Ascending aorta (tissue), 2 donors: ENCODE results near the gene IDUA. TPM values are rescaled to one million over a fixed set of nuclear protein-coding genes. Genes with fewer than 3 reads are reported as not detected.
"Not testable (repeated sequence)": the region's sequence is repeated elsewhere in the genome, so short reads cannot be mapped to it uniquely, and the experiment has no call there.

Source experiments
- DNase-seq, 2 donors: peaks; one replicate each; pipeline ENCODE4 v3.0.0-alpha.2; 2019; ENCODE audit warnings: low spot score in 2 of 2
- H3K27ac ChIP-seq, 2 donors: fragments of 200-600 bp; sonication (generic); one replicate each; pipeline ENCODE4 v1.5.1; 2016 to 2017; ENCODE audit warnings: mild to moderate bottlenecking in 1 of 2
- H3K27me3 ChIP-seq: fragments of 200-600 bp; sonication (generic); one replicate; pipeline ENCODE4 v1.5.1; 2017
- H3K36me3 ChIP-seq, 2 donors: fragments of 200-600 bp; sonication (generic); one replicate each; pipeline ENCODE4 v1.5.1; 2016
- H3K4me1 ChIP-seq, 2 donors: fragments of 200-600 bp; sonication (generic); one replicate each; pipeline ENCODE4 v1.5.1; 2016 to 2017; ENCODE audit warnings: mild to moderate bottlenecking in 1 of 2
- H3K4me3 ChIP-seq, 2 donors: fragments of 200-600 bp; sonication (generic); one replicate each; pipeline ENCODE4 v1.5.1; 2016 to 2017; ENCODE audit warnings: mild to moderate bottlenecking in 1 of 2
- H3K9me3 ChIP-seq, 2 donors: fragments of 200-600 bp; sonication (generic); one replicate each; pipeline ENCODE4 v1.5.1; 2016
- intact Hi-C: fragments of 100-400 bp; cut with DNase I; formaldehyde crosslinking; loops from one replicate; pipeline ENCODE4 v1.15.1; 2023
- total RNA-seq: library from RNA; depleted of rRNA; stranded (reverse); fragments of >200 nt; gene quantifications from one replicate; pipeline ENCODE4 v1.1.0, GENCODE V29; 2016
- TF ChIP-seq, protein P1 (sequence below), 3 experiments: fragments of 200-600 bp in 2 of 3; fragments of 450-650 bp in 1 of 3; sonication (generic) in 2 of 3; IDR thresholded peaks; one replicate each; pipeline ENCODE4 v1.5.1; 2016 to 2019; ENCODE audit warnings: antibody characterized with exemption in 3 of 3, mild to moderate bottlenecking in 1 of 3, moderate library complexity in 1 of 3

The IDUA gene
- total RNA-seq, 1 donor from 2014 or later: 118 TPM

DNA sequence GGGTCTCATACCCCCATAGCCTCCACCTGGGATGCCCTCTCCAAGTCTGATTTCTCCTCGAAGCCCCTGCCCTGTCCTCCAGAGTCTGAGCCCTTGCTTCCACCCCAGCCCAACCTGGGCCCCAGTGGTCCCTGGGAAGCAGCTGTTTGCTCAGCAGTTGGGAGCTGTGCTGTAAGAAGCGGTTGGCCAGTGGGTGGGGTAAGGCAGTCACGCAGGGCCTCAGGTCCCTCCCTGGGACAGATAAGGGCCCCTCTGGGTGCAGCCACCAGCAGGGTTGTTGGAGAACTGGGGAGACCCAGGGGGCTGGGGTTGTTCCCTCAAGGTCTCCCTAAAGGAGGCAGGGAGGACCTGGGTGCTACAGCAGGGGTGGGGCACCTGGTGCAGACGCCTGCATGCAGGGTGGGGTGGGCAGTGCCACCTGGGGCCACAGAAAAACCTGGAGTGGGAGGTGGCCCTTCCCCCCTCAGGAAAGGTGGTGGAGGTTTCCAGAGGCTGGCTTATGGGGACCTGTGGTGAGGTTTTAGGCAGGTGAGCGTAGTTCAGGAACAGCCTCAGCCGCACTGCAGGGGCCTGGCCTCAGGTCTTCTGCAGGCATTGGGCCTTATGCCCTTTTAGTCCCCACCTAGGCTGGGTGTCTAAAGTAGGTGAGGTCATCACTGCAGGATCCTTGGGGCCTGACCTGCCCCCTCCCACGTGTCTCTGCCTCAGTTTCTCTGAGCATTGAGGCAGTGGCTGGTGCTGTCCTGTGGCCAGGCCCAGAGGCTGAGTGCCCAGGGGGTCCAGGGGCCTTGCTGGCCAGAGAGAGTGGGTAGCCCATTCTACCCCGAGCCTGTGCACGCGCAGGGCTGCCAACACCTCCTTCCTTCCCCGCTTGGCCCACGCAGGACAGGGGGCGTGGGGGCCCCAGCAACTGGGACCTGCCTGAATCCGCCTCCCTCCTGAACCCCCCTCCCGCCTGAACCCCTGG is 9.5 kb downstream of the IDUA start:
- intact Hi-C loops: no loop called here
- H3K27ac ChIP-seq: no peak overlapping the region
- TF ChIP-seq, protein P1, sequence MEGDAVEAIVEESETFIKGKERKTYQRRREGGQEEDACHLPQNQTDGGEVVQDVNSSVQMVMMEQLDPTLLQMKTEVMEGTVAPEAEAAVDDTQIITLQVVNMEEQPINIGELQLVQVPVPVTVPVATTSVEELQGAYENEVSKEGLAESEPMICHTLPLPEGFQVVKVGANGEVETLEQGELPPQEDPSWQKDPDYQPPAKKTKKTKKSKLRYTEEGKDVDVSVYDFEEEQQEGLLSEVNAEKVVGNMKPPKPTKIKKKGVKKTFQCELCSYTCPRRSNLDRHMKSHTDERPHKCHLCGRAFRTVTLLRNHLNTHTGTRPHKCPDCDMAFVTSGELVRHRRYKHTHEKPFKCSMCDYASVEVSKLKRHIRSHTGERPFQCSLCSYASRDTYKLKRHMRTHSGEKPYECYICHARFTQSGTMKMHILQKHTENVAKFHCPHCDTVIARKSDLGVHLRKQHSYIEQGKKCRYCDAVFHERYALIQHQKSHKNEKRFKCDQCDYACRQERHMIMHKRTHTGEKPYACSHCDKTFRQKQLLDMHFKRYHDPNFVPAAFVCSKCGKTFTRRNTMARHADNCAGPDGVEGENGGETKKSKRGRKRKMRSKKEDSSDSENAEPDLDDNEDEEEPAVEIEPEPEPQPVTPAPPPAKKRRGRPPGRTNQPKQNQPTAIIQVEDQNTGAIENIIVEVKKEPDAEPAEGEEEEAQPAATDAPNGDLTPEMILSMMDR (IDR thresholded peaks at IDR 0.05): no peak
- peaks cover 26% of the 10 kb centered on the region for H3K27me3 ChIP-seq
- H3K36me3 ChIP-seq: peaks cover 0 to 5% of the 10 kb centered on the region in 2 donors
- no peak overlapping the region for H3K4me3 ChIP-seq
- DNase-seq: no peak
- no peaks in the 10 kb centered on the region for H3K9me3 ChIP-seq
- H3K4me1 ChIP-seq: peaks cover 0 to 3% of the 10 kb centered on the region in 2 donors

DNA sequence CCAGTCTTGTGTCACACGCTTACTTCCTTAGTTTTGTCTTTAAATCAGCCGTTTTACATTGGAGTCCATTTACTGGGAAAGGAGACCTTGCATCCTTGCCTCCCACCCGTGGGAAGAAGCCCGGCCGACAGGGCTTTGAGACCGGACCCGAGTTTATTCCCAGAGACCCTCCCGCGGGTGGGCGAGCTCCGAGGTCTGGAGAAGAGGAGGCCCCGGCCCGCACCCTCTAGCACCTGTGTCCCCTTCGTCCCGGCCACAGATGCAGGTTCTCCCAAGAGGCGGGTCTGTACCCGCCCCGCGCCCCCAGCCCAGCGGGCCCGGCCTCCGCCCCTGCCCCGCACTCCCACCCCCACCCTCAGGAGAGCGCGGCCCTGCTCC is 10.1 kb downstream of the IDUA start:
- Histone ChIP-seq H3K4me3 (peak overlapping the region; percentile 29 to 47), H3K4me1 (peaks cover under 1 to 3% of the 10 kb centered on the region in 2 donors), H3K27ac (no peak overlapping the region), H3K27me3 (peaks cover 33% of the 10 kb centered on the region), H3K36me3 (no peaks in the 10 kb centered on the region), H3K9me3 (no peaks in the 10 kb centered on the region)
- TF ChIP-seq, protein P1 (IDR thresholded peaks at IDR 0.05): no peak
- intact Hi-C loops: no loop called here
- DNase-seq: no peak

DNA sequence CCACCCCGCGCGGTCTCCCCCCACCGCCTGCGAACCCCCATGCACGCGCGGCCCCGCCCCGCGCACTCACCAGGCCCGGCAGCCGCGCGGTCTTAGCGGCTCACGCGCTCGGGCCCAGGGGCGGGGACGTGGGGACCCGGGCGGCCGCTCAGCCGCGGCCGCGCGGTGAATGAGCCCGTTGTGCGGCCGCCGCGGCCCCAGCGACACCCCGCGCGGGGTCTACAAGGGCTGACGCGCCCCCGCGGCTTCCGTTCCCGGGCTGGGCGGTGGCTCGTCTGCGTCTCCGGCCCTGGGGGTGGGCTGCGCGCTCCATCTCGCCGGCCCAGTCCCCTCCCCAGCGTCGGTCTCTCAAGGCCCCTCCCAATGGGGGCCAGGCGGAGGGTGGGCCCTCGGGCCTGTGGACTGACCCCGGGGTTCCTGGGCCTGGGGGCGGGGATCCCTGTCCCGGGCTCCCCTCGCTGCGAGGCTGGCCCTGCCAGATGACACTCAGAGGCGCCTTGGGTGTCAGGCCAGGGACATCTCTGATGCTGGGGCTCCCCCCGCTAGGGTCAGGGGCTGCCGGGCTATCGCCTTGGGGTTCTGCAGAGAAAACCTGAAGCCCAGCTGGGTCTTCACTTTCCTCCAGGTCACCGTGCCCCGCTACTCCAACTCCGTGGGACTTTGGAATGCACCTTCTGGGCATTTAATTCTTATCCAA is 10.7 kb downstream of the IDUA start:
- no peak for DNase-seq
- H3K27ac ChIP-seq: no peak overlapping the region
- intact Hi-C loops: no loop called here
- H3K36me3 ChIP-seq: no peaks in the 10 kb centered on the region
- H3K9me3 ChIP-seq: no peaks in the 10 kb centered on the region
- peaks cover 38% of the 10 kb centered on the region for H3K27me3 ChIP-seq
- H3K4me1 ChIP-seq: peaks cover 6 to 8% of the 10 kb centered on the region in 2 donors
- TF ChIP-seq, protein P1 (IDR thresholded peaks at IDR 0.05): no peak
- peak overlapping the region; percentile 29 to 47 for H3K4me3 ChIP-seq

DNA sequence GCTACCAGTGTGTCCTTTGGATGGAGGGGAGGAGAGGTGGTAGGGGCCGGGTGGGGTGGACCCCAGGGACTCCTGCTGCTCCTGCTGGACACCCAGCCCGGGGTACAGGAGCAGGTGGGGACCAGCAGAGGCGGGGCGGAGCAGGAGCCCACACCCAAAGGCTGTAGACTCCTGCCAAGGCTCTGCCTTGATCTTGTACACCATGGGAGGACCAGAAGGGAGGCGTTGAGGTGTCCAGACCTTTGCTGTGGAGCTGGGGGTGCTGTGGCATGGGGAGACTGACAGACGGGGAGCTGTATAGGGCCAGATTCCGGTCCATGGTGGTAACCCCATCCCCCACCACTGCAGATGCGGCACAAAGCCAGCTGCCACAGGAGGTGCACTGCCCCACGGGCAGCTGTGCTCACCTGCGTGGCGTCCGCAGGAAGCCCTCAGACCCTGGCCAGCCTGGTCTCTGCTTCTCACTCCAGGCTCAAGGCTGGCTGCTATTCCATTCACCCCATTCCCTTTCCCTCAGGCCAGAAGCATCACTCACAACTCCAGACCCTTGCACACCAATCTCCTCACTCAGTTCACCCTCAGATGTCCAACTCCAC is 11.3 kb downstream of the IDUA start:
- Histone ChIP-seq H3K4me1 (peaks cover 8 to 12% of the 10 kb centered on the region in 2 donors), H3K36me3 (no peaks in the 10 kb centered on the region), H3K27ac (no peak overlapping the region), H3K27me3 (peaks cover 45% of the 10 kb centered on the region), H3K9me3 (no peaks in the 10 kb centered on the region), H3K4me3 (no peak overlapping the region)
- no peak for DNase-seq
- TF ChIP-seq, protein P1 (IDR thresholded peaks at IDR 0.05): no peak
- intact Hi-C loops: no loop called here

GRCh38 chr4:999240-999863 is 12.5 kb downstream of the IDUA start:
- H3K27ac ChIP-seq, H3K9me3 ChIP-seq, H3K36me3 ChIP-seq, intact Hi-C loops, DNase-seq, H3K4me3 ChIP-seq: not testable (repeated sequence)
- Histone ChIP-seq H3K27me3 (peaks cover 50% of the 10 kb centered on the region), H3K4me1 (peaks cover 8 to 12% of the 10 kb centered on the region in 2 donors)
